Sigmoid colon (tissue), 4 donors: Measurements from ENCODE around the gene DDX6.

Source experiments
- CTCF ChIP-seq, 4 experiments: fragments of 450-650 bp in 3 of 4; fragments of 200-600 bp in 1 of 4; IDR thresholded peaks; one replicate each; pipeline ENCODE4 v1.5.1; 2016 to 2019; ENCODE audit warnings: antibody characterized with exemption in 4 of 4, mild to moderate bottlenecking in 3 of 4, moderate library complexity in 2 of 4
- EP300 ChIP-seq, 4 donors: sonication (generic); formaldehyde crosslinking; IDR thresholded peaks; one replicate each; pipeline ENCODE4 v1.6.1; 2017; ENCODE audit warnings: antibody characterized with exemption in 4 of 4
- POLR2A ChIP-seq, 2 donors: fragments of 450-650 bp; IDR thresholded peaks; one replicate each; pipeline ENCODE4 v1.6.1; 2016; ENCODE audit warnings: antibody characterized with exemption in 2 of 2, mild to moderate bottlenecking in 2 of 2, moderate library complexity in 2 of 2
- POLR2AphosphoS5 ChIP-seq, 4 donors: sonication (generic); formaldehyde crosslinking; IDR thresholded peaks; one replicate each; pipeline ENCODE4 v1.6.1; 2017; ENCODE audit warnings: antibody characterized with exemption in 4 of 4

- TF ChIP-seq CTCF (IDR thresholded peaks at IDR 0.05) (no peak), POLR2AphosphoS5 (IDR thresholded peaks at IDR 0.05) (no peak), POLR2A (IDR thresholded peaks at IDR 0.05) (no peak), EP300 (IDR thresholded peaks at IDR 0.05) (no peak)
Measured at GRCh38 chr11:118774032-118774431, 16.9 kb downstream of the DDX6 start.
